Measurements from ENCODE around the gene MACROD2.

GRCh38 chr20:14882846-14883245, 887.5 kb downstream of the MACROD2 start:
- TF ChIP-seq CTCF (tag by site-specific recombination; IDR thresholded peaks at IDR 0.05): no peak
- TF ChIP-seq, protein P1, sequence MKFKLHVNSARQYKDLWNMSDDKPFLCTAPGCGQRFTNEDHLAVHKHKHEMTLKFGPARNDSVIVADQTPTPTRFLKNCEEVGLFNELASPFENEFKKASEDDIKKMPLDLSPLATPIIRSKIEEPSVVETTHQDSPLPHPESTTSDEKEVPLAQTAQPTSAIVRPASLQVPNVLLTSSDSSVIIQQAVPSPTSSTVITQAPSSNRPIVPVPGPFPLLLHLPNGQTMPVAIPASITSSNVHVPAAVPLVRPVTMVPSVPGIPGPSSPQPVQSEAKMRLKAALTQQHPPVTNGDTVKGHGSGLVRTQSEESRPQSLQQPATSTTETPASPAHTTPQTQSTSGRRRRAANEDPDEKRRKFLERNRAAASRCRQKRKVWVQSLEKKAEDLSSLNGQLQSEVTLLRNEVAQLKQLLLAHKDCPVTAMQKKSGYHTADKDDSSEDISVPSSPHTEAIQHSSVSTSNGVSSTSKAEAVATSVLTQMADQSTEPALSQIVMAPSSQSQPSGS (tag by site-specific recombination; IDR thresholded peaks at IDR 0.05; ENCODE audit: low read depth): no peak
- TF ChIP-seq ZBTB26 (tag by site-specific recombination; optimal IDR thresholded peaks at IDR 0.05): no peak
- TF ChIP-seq ZNF366 (tag by site-specific recombination; conservative IDR thresholded peaks at IDR 0.05): no peak
- TF ChIP-seq ZNF274 (IDR thresholded peaks at IDR 0.05; ENCODE audit: low read length): no peak
- no peak for TF ChIP-seq ZNF274 (tag by site-specific recombination; IDR thresholded peaks at IDR 0.05; ENCODE audit: borderline replicate concordance)
- no peak for TF ChIP-seq ZNF660 (tag by site-specific recombination; IDR thresholded peaks at IDR 0.05)
- no peak for TF ChIP-seq YY1 (tag by site-specific recombination; IDR thresholded peaks at IDR 0.05)
- no peak for TF ChIP-seq ZNF24 (tag by site-specific recombination; IDR thresholded peaks at IDR 0.05)
